Measurements from ENCODE around the gene CRPPA. TPM values are rescaled to one million over a fixed set of nuclear protein-coding genes. Genes with fewer than 3 reads are reported as not detected.

CRPPA gene
- total and polyA plus RNA-seq, 2 of the 13 experiments (the other 11 are each of a cell fraction or from before 2014, with no cell fraction given), result 0.16 to 1.3 TPM

- WGBS (ENCODE audit: low lambda C conversion rate), result 0% methylated on average over 9 of the region's 56 CpGs
- intact Hi-C loops (cut with micrococcal nuclease; ENCODE audit: unreplicated experiment), result loop anchor here (5.0 kb wide), 1 partner anchor 72 kb away; no protein-coding TSS in a partner anchor
- H3K4me3 ChIP-seq (replicated peaks in 1 of 3; ENCODE audit: insufficient read depth in 1 of 3, low read depth in 2 of 3, low read length in 3 of 3), result peak overlapping the region; percentile 56 to 77 (median 69)
- POLR2A ChIA-PET, result interaction anchor here (0.8 to 2.4 kb wide), 4 partner anchors 31 to 225 kb away, joined by 3 to 6 read pairs (median 4); partner anchors contain the start of genes ANKMY2 and BZW2
- no peaks in the 10 kb centered on the region for H3K27me3 ChIP-seq (ENCODE audit: control insufficient read depth in 1 of 2, insufficient read depth in 2 of 2, low read length in 2 of 2)
- no peaks in the 10 kb centered on the region for H3K36me3 ChIP-seq (replicated peaks in 1 of 2; ENCODE audit: control insufficient read depth in 1 of 2, insufficient read depth in 2 of 2, low read length in 2 of 2)
- ATAC-seq, result peak; percentile 94
- H2AFZ ChIP-seq (ENCODE audit: low read length), result peak overlapping the region; percentile 85
- H3K27ac ChIP-seq (ENCODE audit: extremely low read length, insufficient read depth, low read length), result peak overlapping the region; percentile 75
- peaks cover 24% of the 10 kb centered on the region for H3K4me1 ChIP-seq (ENCODE audit: insufficient read depth, low read length)
- no peaks in the 10 kb centered on the region for H4K20me1 ChIP-seq (ENCODE audit: insufficient read depth, low read length)
- H3K9me3 ChIP-seq (ENCODE audit: low read length), result no peaks in the 10 kb centered on the region
- no peaks in the 10 kb centered on the region for H3K79me2 ChIP-seq (ENCODE audit: insufficient read depth, low read length)
- FAIRE-seq, result peak; percentile 74
- in situ Hi-C loops (cut with HindIII; ENCODE audit: extremely low pct_ligation_motif_present, low pct_unique_long_range_greater_than_20kb), result no loop called here
- peak; percentile 77 for DNase-seq (ENCODE audit: low spot score)
- CTCF ChIA-PET (ENCODE audit: low intra/inter-chr PET ratio, low total read pairs), result no interaction called here
- H3K4me2 ChIP-seq (ENCODE audit: low read depth, low read length), result peak overlapping the region; percentile 99
- BruUV-seq (replicated peaks), result TSS peak; percentile 89
- peak overlapping the region; percentile 75 for H3K9ac ChIP-seq (ENCODE audit: insufficient read depth, low read depth, low read length)
- TF ChIP-seq CHD2 (IDR thresholded peaks at IDR 0.05; ENCODE audit: low read depth, low read length) (peak; percentile 76), FOXA3 (CRISPR knock-in tag; IDR thresholded peaks at IDR 0.05) (no peak), MYPOP (CRISPR knock-in tag; IDR thresholded peaks at IDR 0.05) (peak; percentile 73; the same call in 1 of the 2 replicates), GMEB1 (CRISPR knock-in tag; IDR thresholded peaks at IDR 0.05; ENCODE audit: borderline replicate concordance) (0 out of 2 replicates have a peak, but pooled peaks have one; percentile 28), HNF4G (IDR thresholded peaks at IDR 0.05; ENCODE audit: borderline replicate concordance, low read depth, low read length) (no peak), HNF4G (CRISPR knock-in tag; IDR thresholded peaks at IDR 0.05; ENCODE audit: borderline replicate concordance, low read depth) (peak; percentile 19; the same call in 1 of the 2 replicates), NFE2L1 (CRISPR knock-in tag; IDR thresholded peaks at IDR 0.05; ENCODE audit: borderline replicate concordance) (0 out of 2 replicates have a peak, but pooled peaks have one; percentile 27), ZNF329 (CRISPR knock-in tag; IDR thresholded peaks at IDR 0.05; ENCODE audit: low read depth) (0 out of 2 replicates have a peak, but pooled peaks have one; percentile 66), ZSCAN30 (CRISPR knock-in tag; IDR thresholded peaks at IDR 0.05) (no peak), ZNF800 (CRISPR knock-in tag; IDR thresholded peaks at IDR 0.05) (peak; percentile 54; the same call in 1 of the 2 replicates), HDAC1 (CRISPR knock-in tag; IDR thresholded peaks at IDR 0.05) (peak; percentile 16; the same call in 1 of the 2 replicates), CCAR2 (optimal IDR thresholded peaks at IDR 0.05; ENCODE audit: low read depth, low read length) (no peak), ZKSCAN5 (CRISPR knock-in tag; IDR thresholded peaks at IDR 0.05) (no peak), ZBTB20 (CRISPR knock-in tag; IDR thresholded peaks at IDR 0.05; ENCODE audit: borderline replicate concordance, low read depth) (0 out of 2 replicates have a peak, but pooled peaks have one; percentile 25), ZKSCAN8 (CRISPR knock-in tag; IDR thresholded peaks at IDR 0.05; ENCODE audit: borderline replicate concordance) (0 out of 2 replicates have a peak, but pooled peaks have one; percentile 29), TFAP4 (IDR thresholded peaks at IDR 0.05; ENCODE audit: borderline replicate concordance, low read depth) (no peak), IRF2 (CRISPR knock-in tag; IDR thresholded peaks at IDR 0.05) (0 out of 2 replicates have a peak, but pooled peaks have one; percentile 22), GATAD2A (CRISPR knock-in tag; IDR thresholded peaks at IDR 0.05) (peak; percentile 43)
These were observed 547 bp downstream of the CRPPA start for GRCh38 chr7:16420649-16421332.
